K562 (cell line): ENCODE data around the gene NELFA. TPM values are rescaled to one million over a fixed set of nuclear protein-coding genes. Genes with fewer than 3 reads are reported as not detected.

Experiments used
- ATAC-seq: fragments of 200-7000 bp; cut with Tn5 transposase; 3 replicates; pipeline ENCODE4 v1.9.1; 2020; ENCODE audit warnings: moderate library complexity
- BruUV-seq: library from RNA; stranded (reverse); fragments of 400-500 nt; replicated peaks from 2 replicates; lab custom pipeline; 2021; lab: Mats Ljungman, UMichigan
- CTCF ChIA-PET: fragments of 300-600 bp; formaldehyde crosslinking; extraction: SDS; loops from one replicate; lab custom pipeline; 2021; ENCODE audit warnings: low intra/inter-chr PET ratio; lab: Yijun Ruan, JAX
- POLR2A ChIA-PET: fragments of 300-600, 350-650 bp; sonication (Branson Sonifier 250); formaldehyde crosslinking; extraction: SDS; loops from one replicate; lab custom pipeline; 2021; ENCODE audit warnings: antibody characterized with exemption, inconsistent platforms; lab: Yijun Ruan, JAX
- DNase-seq, 4 experiments: peaks; one replicate each; pipeline versions ENCODE4 v3.0.0 to v3.0.0-alpha.2; 2011 to 2018; ENCODE audit warnings: low spot score in 3 of 4, mixed read lengths in 3 of 4; ENCODE audit errors: extremely low read depth in 1 of 4
- FAIRE-seq: peaks from 2 replicates; lab custom pipeline; 2011; peaks lifted over from hg19 to GRCh38; lab: Jason Lieb, UNC
- H2AFZ ChIP-seq: 2 replicates; pipeline ENCODE4 v1.6.0; 2011; ENCODE audit warnings: low read depth, low read length, control low read depth, inconsistent platforms
- H3K27ac ChIP-seq: fragments of 200-600 bp; 3 replicates; pipeline ENCODE4 v1.8.0; 2011; ENCODE audit warnings: low read depth, mild to moderate bottlenecking, control low read depth, inconsistent platforms, low read length, moderate library complexity, mixed read lengths; ENCODE audit errors: extremely low read depth
- H3K27me3 ChIP-seq, 2 experiments: fragments of 300-600 bp in 1 of 2; 2 replicates in 1 of 2; 3 replicates in 1 of 2; pipeline versions ENCODE4 v1.6.0 to v1.8.0; 2011; ENCODE audit warnings: inconsistent platforms in 2 of 2, low read length in 2 of 2, mild to moderate bottlenecking in 1 of 2, mixed read lengths in 1 of 2, moderate library complexity in 1 of 2; ENCODE audit not compliant: control insufficient read depth in 2 of 2, insufficient read depth in 2 of 2
- H3K36me3 ChIP-seq: fragments of 300-600 bp; 3 replicates; pipeline ENCODE4 v1.8.0; 2011; ENCODE audit warnings: mild to moderate bottlenecking, low read length, inconsistent platforms; ENCODE audit not compliant: control insufficient read depth, insufficient read depth
- H3K4me1 ChIP-seq, 2 experiments: fragments of 200-600 bp in 1 of 2; replicated peaks in 1 of 2; 2 replicates in 1 of 2; 3 replicates in 1 of 2; pipeline versions ENCODE4 v1.5.1 to v1.8.0; 2011; ENCODE audit warnings: inconsistent platforms in 2 of 2, low read length in 2 of 2, mild to moderate bottlenecking in 1 of 2, mixed read lengths in 1 of 2, moderate library complexity in 1 of 2; ENCODE audit not compliant: control insufficient read depth in 2 of 2, insufficient read depth in 2 of 2
- H3K4me2 ChIP-seq: 2 replicates; pipeline ENCODE4 v1.6.1; 2011; ENCODE audit warnings: low read length, control low read depth, inconsistent platforms, mixed read lengths; ENCODE audit not compliant: insufficient read depth
- H3K4me3 ChIP-seq: fragments of 200-600 bp; sonication (generic), shearing (Covaris generic); 2 replicates; pipeline ENCODE4 v1.5.1; 2016; ENCODE audit warnings: control low read depth, inconsistent platforms
- H3K79me2 ChIP-seq: fragments of 200-600 bp; 3 replicates; pipeline ENCODE4 v1.8.0; 2011; ENCODE audit warnings: low read length, inconsistent platforms; ENCODE audit not compliant: control insufficient read depth, insufficient read depth
- H3K9ac ChIP-seq, 2 experiments: 2 replicates each; pipeline versions ENCODE4 v1.6.0 to v1.6.1; 2011; ENCODE audit warnings: low read depth in 2 of 2, low read length in 2 of 2, control low read depth in 1 of 2, inconsistent platforms in 1 of 2, mild to moderate bottlenecking in 1 of 2, mixed read lengths in 1 of 2; ENCODE audit not compliant: insufficient read depth in 1 of 2
- H3K9me1 ChIP-seq: one replicate; pipeline ENCODE4 v1.6.0; 2011; ENCODE audit warnings: inconsistent platforms, mild to moderate bottlenecking, low read length, moderate library complexity; ENCODE audit not compliant: control insufficient read depth, insufficient read depth
- H3K9me3 ChIP-seq: replicated peaks from 2 replicates; pipeline ENCODE4 v1.5.1; 2011; ENCODE audit warnings: low read depth, low read length, inconsistent platforms; ENCODE audit not compliant: control insufficient read depth, insufficient read depth
- H4K20me1 ChIP-seq: replicated peaks from 2 replicates; pipeline ENCODE4 v1.6.1; 2011; ENCODE audit warnings: low read length, inconsistent platforms, mixed read lengths; ENCODE audit not compliant: control insufficient read depth, insufficient read depth
- CTBP1 ChIP-seq: fragments of 450-650 bp; IDR thresholded peaks from 2 replicates; pipeline ENCODE4 v1.6.1; 2016; ENCODE audit warnings: borderline replicate concordance
- CXXC5 ChIP-seq: fragments of 250-450 bp; sonication (Bioruptor Pico); IDR thresholded peaks from 2 replicates; pipeline ENCODE4 v1.8.0; 2022; ENCODE audit warnings: inconsistent platforms, mild to moderate bottlenecking, moderate library complexity
- DMBX1 ChIP-seq: fragments of 250-450 bp; sonication (Bioruptor Pico); IDR thresholded peaks from 2 replicates; pipeline ENCODE4 v1.8.0; 2022; ENCODE audit warnings: inconsistent platforms, mild to moderate bottlenecking, moderate library complexity, borderline replicate concordance
- ESRRA ChIP-seq: fragments of 450-650 bp; IDR thresholded peaks from 2 replicates; pipeline ENCODE4 v1.6.1; 2014; ENCODE audit warnings: low read depth, mild to moderate bottlenecking, moderate library complexity, borderline replicate concordance
- L3MBTL2 ChIP-seq: fragments of 450-650 bp; IDR thresholded peaks from 2 replicates; pipeline ENCODE4 v1.6.1; 2016; ENCODE audit warnings: mild to moderate bottlenecking, moderate library complexity
- MECOM ChIP-seq: fragments of 250-450 bp; sonication (Bioruptor Pico); IDR thresholded peaks from 2 replicates; pipeline ENCODE4 v1.8.0; 2022; ENCODE audit warnings: inconsistent platforms
- MEIS2 ChIP-seq: fragments of 450-650 bp; IDR thresholded peaks from 2 replicates; pipeline ENCODE4 v1.6.1; 2014; ENCODE audit warnings: mild to moderate bottlenecking; ENCODE audit not compliant: partially characterized antibody
- PBX2 ChIP-seq, 2 experiments: IDR thresholded peaks in 1 of 2; conservative IDR thresholded peaks in 1 of 2; 2 replicates each; pipeline ENCODE4 v1.6.1; 2016; ENCODE audit warnings: low read depth in 2 of 2, mild to moderate bottlenecking in 1 of 2, missing compliant biosample characterization in 1 of 2, missing genetic modification characterization in 1 of 2, moderate library complexity in 1 of 2
- PKNOX1 ChIP-seq: fragments of 450-650 bp; IDR thresholded peaks from 2 replicates; pipeline ENCODE4 v1.6.1; 2016
- RBM15 ChIP-seq: fragments of 200-400 bp; formaldehyde crosslinking; IDR thresholded peaks from 2 replicates; pipeline ENCODE4 v1.6.1; 2018; ENCODE audit warnings: mild to moderate bottlenecking, low read length, moderate library complexity; ENCODE audit not compliant: insufficient read depth
- ZFP1 ChIP-seq: fragments of 450-650 bp; formaldehyde crosslinking; IDR thresholded peaks from 2 replicates; pipeline ENCODE4 v1.4.0; 2020; ENCODE audit warnings: mild to moderate bottlenecking, mixed read lengths
- WGBS: fragments of 100-300 bp; shearing (Covaris generic); methylation state at CpG from one replicate; pipeline ENCODE4 v1.1.6; 2016; ENCODE audit warnings: low coverage, mixed read lengths; ENCODE audit not compliant: insufficient coverage; ENCODE audit errors: missing lambda C conversion rate; 5-methylcytosine and 5-hydroxymethylcytosine counted together
- in situ Hi-C: fragments of 300-500 bp; cut with MboI; formaldehyde crosslinking; loops from 4 replicates; pipeline ENCODE4 v1.15.0; 2018; ENCODE audit warnings: inconsistent platforms, mixed read lengths
- intact Hi-C: fragments of 100-400 bp; cut with micrococcal nuclease; formaldehyde crosslinking; loops from 2 replicates; pipeline ENCODE4 v1.14.2; 2022
- polyA plus RNA-seq, 8 experiments: library from polyadenylated mRNA; depleted of rRNA in 4 of 8; stranded (reverse) in 5 of 8; unstranded in 3 of 8; fragments of >200 nt; fragmentation: Nextera tagmentation in 2 of 8; fragmentation: Illumina TruSeq in 1 of 8; extraction: Ambion mirVana in 2 of 8; extraction: Trizol in 1 of 8; gene quantifications; 2 replicates each; pipeline versions ENCODE4 v1.2.1 to v1.2.3, GENCODE V29; 2011 to 2014; ENCODE audit warnings: inconsistent platforms in 1 of 8, missing spikeins in 1 of 8
- total RNA-seq, 7 experiments: library from RNA; depleted of rRNA in 6 of 7; stranded (reverse); fragments of >200 nt in 6 of 7; fragmentation: Illumina TruSeq in 2 of 7; extraction: Trizol in 2 of 7; gene quantifications; 2 replicates each; pipeline versions ENCODE4 v1.2.1 to v1.2.3, GENCODE V29; 2011 to 2021; ENCODE audit warnings: low replicate concordance in 1 of 7

Gene NELFA
- total and polyA plus RNA-seq, 9 of the 15 experiments (the other 6 are each of a cell fraction or from before 2014, with no cell fraction given): 0.76 to 59.6 (median 14.8) TPM

GRCh38 chr4:2021358-2022018 is 12.7 kb upstream of the NELFA start (continued):
- TF ChIP-seq L3MBTL2 (peak; percentile 61), CXXC5 (CRISPR knock-in tag) (peak; percentile 17; the same call in 1 of the 2 replicates), DMBX1 (CRISPR knock-in tag) (0 out of 2 replicates have a peak, but pooled peaks have one; percentile 24)

- peaks cover 11 to 28% of the 10 kb centered on the region in 2 experiments for H3K4me1 ChIP-seq
- ChIA-PET CTCF (no interaction called here), POLR2A (no interaction called here)
- no peaks in the 10 kb centered on the region for H3K9me3 ChIP-seq
- in situ Hi-C loops: no loop called here
- H3K36me3 ChIP-seq: no peaks in the 10 kb centered on the region
- DNase-seq: peak in 1 of 4 experiments; percentile 24
- H3K9me1 ChIP-seq: no peaks in the 10 kb centered on the region
- H2AFZ ChIP-seq: 0 out of 2 replicates have a peak overlapping the region, but pooled peaks have one; percentile 34
- WGBS: 5% methylated on average over 4 of the region's 4 CpGs
- BruUV-seq: no TSS peak
- no peaks in the 10 kb centered on the region for H4K20me1 ChIP-seq
- no peak for FAIRE-seq
- H3K4me2 ChIP-seq: no peak overlapping the region
- TF ChIP-seq PKNOX1: 0 out of 2 replicates have a peak, but pooled peaks have one; percentile 13
- peak; percentile 85 for TF ChIP-seq ESRRA
- no peak for TF ChIP-seq RBM15
- TF ChIP-seq PBX2 (CRISPR knock-in tag; IDR thresholded peaks at IDR 0.05; ENCODE audit: low read depth): no peak
- peak; percentile 76 for TF ChIP-seq PBX2 (tag; conservative IDR thresholded peaks at IDR 0.05; ENCODE audit: low read depth)
- TF ChIP-seq CTBP1: 0 out of 2 replicates have a peak, but pooled peaks have one; percentile 13
- TF ChIP-seq MECOM (CRISPR knock-in tag): peak; percentile 90
- no peak for TF ChIP-seq ZFP1
- peak; percentile 89 for TF ChIP-seq MEIS2
- H3K79me2 ChIP-seq: no peaks in the 10 kb centered on the region
- H3K27ac ChIP-seq: no peak overlapping the region
- H3K27me3 ChIP-seq: no peaks in the 10 kb centered on the region
- intact Hi-C loops: no loop called here
- H3K9ac ChIP-seq: no peak overlapping the region
- ATAC-seq: peak; percentile 41; the same call in 1 of the 3 replicates
- H3K4me3 ChIP-seq: no peak overlapping the region
Measured at GRCh38 chr4:2015008-2015407, 6.2 kb upstream of the NELFA start.
